22Rv1 (cell line): ENCODE results near the gene WNK2.

Experiments used
- CTCF ChIP-seq: fragments of 450-650 bp; IDR thresholded peaks from 2 replicates; pipeline ENCODE4 v1.5.1; 2017; ENCODE audit warnings: mild to moderate bottlenecking
- ZFX ChIP-seq: fragments of 450-650 bp; IDR thresholded peaks from 2 replicates; pipeline ENCODE4 v1.6.1; 2017; ENCODE audit warnings: antibody characterized with exemption, borderline replicate concordance

GRCh38 chr9:93174976-93175375 lies 9.0 kb upstream of the WNK2 start:
- TF ChIP-seq CTCF (no peak), ZFX (no peak)
